OCI-LY3 (cell line): ENCODE data around the gene MYT1.

Experiments used
- H2AFZ ChIP-seq: fragments of 200-600, 300-600 bp; shearing (Covaris generic); 2 replicates; pipeline ENCODE4 v1.6.0; 2014; ENCODE audit warnings: antibody characterized with exemption, low read depth, low read length
- H3K27ac ChIP-seq: fragments of 200-600, 300-600 bp; sonication (generic); 2 replicates; pipeline ENCODE4 v1.5.1; 2014; ENCODE audit warnings: mild to moderate bottlenecking, low read length, moderate library complexity, mixed read lengths
- H3K27me3 ChIP-seq: fragments of 200-600, 300-600 bp; sonication (generic); 2 replicates; pipeline ENCODE4 v1.6.1; 2014; ENCODE audit warnings: low read depth, low read length, mixed read lengths
- H3K36me3 ChIP-seq: fragments of 200-600, 300-600 bp; sonication (generic); replicated peaks from 2 replicates; pipeline ENCODE3; 2014; ENCODE audit warnings: low read depth, low read length, mixed read lengths
- H3K4me1 ChIP-seq: fragments of 300-600, 200-600 bp; sonication (generic); 2 replicates; pipeline ENCODE4 v1.6.1; 2014; ENCODE audit warnings: low read length, mixed read lengths
- H3K4me2 ChIP-seq: fragments of 200-600, 300-600 bp; sonication (generic); 2 replicates; pipeline ENCODE4 v1.6.1; 2014; ENCODE audit warnings: low read length, mixed read lengths
- H3K4me3 ChIP-seq: fragments of 300-600, 200-600 bp; sonication (generic); 2 replicates; pipeline ENCODE4 v1.5.1; 2014; ENCODE audit warnings: antibody characterized with exemption, mild to moderate bottlenecking, low read length, moderate library complexity
- H3K79me2 ChIP-seq: fragments of 300-600, 200-600 bp; shearing (Covaris generic); 2 replicates; pipeline ENCODE4 v1.6.1; 2014; ENCODE audit warnings: mild to moderate bottlenecking, low read length, mixed read lengths
- H3K9ac ChIP-seq: fragments of 300-600, 200-600 bp; shearing (Covaris generic); 2 replicates; pipeline ENCODE4 v1.6.0; 2014; ENCODE audit warnings: mild to moderate bottlenecking, low read length, moderate library complexity
- H3K9me3 ChIP-seq: fragments of 200-600, 300-600 bp; shearing (Covaris generic); 2 replicates; pipeline ENCODE4 v1.6.1; 2014; ENCODE audit warnings: low read length, mixed read lengths; ENCODE audit not compliant: insufficient read depth
- H4K20me1 ChIP-seq: fragments of 200-600, 300-600 bp; sonication (generic); 2 replicates; pipeline ENCODE4 v1.6.1; 2016; ENCODE audit warnings: low read length, mixed read lengths; ENCODE audit not compliant: insufficient read depth
- EZH2phosphoT487 ChIP-seq: fragments of 200-600 bp; shearing (Covaris generic); IDR thresholded peaks from 2 replicates; pipeline ENCODE4 v1.6.1; 2018; ENCODE audit warnings: antibody characterized with exemption, mixed run types, low read depth
- TF ChIP-seq, protein P1 (sequence below): fragments of 200-600, 300-600 bp; sonication (generic); IDR thresholded peaks from 2 replicates; pipeline ENCODE4 v1.5.1; 2014; ENCODE audit warnings: antibody characterized with exemption, low read length, low read depth

Gene MYT1

GRCh38 chr20:64171211-64171610 lies 7.0 kb downstream of the MYT1 start:
- Histone ChIP-seq H2AFZ (no peak overlapping the region), H3K79me2 (no peaks in the 10 kb centered on the region), H4K20me1 (no peaks in the 10 kb centered on the region), H3K27ac (no peak overlapping the region), H3K9ac (no peak overlapping the region), H3K9me3 (no peaks in the 10 kb centered on the region), H3K4me3 (no peak overlapping the region), H3K36me3 (no peaks in the 10 kb centered on the region), H3K4me2 (no peak overlapping the region), H3K4me1 (no peaks in the 10 kb centered on the region), H3K27me3 (peaks cover 25% of the 10 kb centered on the region)
- TF ChIP-seq, protein P1, sequence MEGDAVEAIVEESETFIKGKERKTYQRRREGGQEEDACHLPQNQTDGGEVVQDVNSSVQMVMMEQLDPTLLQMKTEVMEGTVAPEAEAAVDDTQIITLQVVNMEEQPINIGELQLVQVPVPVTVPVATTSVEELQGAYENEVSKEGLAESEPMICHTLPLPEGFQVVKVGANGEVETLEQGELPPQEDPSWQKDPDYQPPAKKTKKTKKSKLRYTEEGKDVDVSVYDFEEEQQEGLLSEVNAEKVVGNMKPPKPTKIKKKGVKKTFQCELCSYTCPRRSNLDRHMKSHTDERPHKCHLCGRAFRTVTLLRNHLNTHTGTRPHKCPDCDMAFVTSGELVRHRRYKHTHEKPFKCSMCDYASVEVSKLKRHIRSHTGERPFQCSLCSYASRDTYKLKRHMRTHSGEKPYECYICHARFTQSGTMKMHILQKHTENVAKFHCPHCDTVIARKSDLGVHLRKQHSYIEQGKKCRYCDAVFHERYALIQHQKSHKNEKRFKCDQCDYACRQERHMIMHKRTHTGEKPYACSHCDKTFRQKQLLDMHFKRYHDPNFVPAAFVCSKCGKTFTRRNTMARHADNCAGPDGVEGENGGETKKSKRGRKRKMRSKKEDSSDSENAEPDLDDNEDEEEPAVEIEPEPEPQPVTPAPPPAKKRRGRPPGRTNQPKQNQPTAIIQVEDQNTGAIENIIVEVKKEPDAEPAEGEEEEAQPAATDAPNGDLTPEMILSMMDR, result no peak
- no peak for TF ChIP-seq EZH2phosphoT487

DNA sequence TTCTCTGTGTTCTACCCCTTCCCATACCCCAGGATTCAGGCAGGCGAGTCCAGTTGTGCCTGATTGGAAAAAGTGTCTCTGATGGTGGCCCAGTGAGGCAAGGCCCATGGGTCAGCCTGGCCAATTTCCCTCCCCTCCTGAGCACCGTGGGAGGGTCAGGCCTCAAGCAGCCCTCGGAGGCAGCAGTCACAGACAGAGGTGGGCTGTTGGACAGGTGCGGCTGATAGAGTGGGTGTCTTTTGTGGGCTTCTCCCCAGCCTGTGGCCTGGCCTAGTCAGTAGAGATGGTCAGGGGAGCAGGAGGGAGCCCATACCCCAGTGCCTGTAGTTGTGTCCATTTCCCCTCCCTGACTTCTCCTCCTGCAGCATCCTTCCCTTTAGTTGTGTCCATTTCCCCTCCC lies 8.9 kb downstream of the MYT1 start:
- Histone ChIP-seq H4K20me1 (no peaks in the 10 kb centered on the region), H3K9ac (no peak overlapping the region), H3K4me3 (no peak overlapping the region), H3K79me2 (no peaks in the 10 kb centered on the region), H3K4me2 (no peak overlapping the region), H3K36me3 (no peaks in the 10 kb centered on the region), H3K9me3 (no peaks in the 10 kb centered on the region), H2AFZ (no peak overlapping the region), H3K27me3 (peaks cover 10% of the 10 kb centered on the region), H3K4me1 (no peaks in the 10 kb centered on the region), H3K27ac (no peak overlapping the region)
- no peak for TF ChIP-seq EZH2phosphoT487
- TF ChIP-seq, protein P1, result no peak

GRCh38 chr20:64176551-64176950 lies 12.3 kb downstream of the MYT1 start:
- no peak overlapping the region for H3K27ac ChIP-seq
- no peaks in the 10 kb centered on the region for H3K4me1 ChIP-seq
- H3K4me2 ChIP-seq, result no peak overlapping the region
- H3K79me2 ChIP-seq, result no peaks in the 10 kb centered on the region
- peaks cover 7% of the 10 kb centered on the region for H3K27me3 ChIP-seq
- TF ChIP-seq, protein P1, result no peak
- no peak for TF ChIP-seq EZH2phosphoT487
- no peaks in the 10 kb centered on the region for H3K9me3 ChIP-seq
- H3K4me3 ChIP-seq, result no peak overlapping the region
- no peaks in the 10 kb centered on the region for H3K36me3 ChIP-seq
- H4K20me1 ChIP-seq, result no peaks in the 10 kb centered on the region
- no peak overlapping the region for H2AFZ ChIP-seq
- H3K9ac ChIP-seq, result no peak overlapping the region

DNA sequence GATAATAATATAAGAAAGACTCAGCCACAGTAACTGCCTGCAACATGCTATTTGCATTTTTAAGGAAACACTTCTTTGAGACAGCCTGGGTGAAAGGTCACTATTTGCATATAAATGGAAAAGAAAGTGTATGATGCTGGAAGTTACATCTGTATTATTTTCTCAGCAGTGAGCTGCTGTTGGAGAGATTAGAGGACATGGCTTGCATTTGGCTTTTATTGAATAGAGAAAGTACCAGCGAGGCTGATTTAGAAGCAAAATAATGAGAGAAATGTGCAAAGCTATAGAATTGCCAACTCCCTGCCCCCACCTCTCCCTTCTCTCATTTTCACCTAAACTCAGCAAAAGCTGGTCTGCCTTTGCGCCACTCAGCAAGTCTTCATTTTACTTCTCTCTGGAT lies 12.7 kb downstream of the MYT1 start:
- Histone ChIP-seq H3K4me2 (no peak overlapping the region), H3K79me2 (no peaks in the 10 kb centered on the region), H3K9me3 (no peaks in the 10 kb centered on the region), H4K20me1 (no peaks in the 10 kb centered on the region), H3K4me3 (no peak overlapping the region), H3K27ac (no peak overlapping the region), H3K4me1 (no peaks in the 10 kb centered on the region), H3K27me3 (peaks cover 11% of the 10 kb centered on the region), H2AFZ (no peak overlapping the region), H3K36me3 (no peaks in the 10 kb centered on the region), H3K9ac (no peak overlapping the region)
- TF ChIP-seq, protein P1, result no peak
- TF ChIP-seq EZH2phosphoT487, result no peak
